ENCODE data around the gene LTBP4.

LTBP4 gene

GRCh38 chr19:40625406-40626120, 24.4 kb downstream of the LTBP4 start:
- peaks cover 63% of the 10 kb centered on the region for H3K36me3 ChIP-seq (ENCODE audit: insufficient read depth, low read length)

DNA sequence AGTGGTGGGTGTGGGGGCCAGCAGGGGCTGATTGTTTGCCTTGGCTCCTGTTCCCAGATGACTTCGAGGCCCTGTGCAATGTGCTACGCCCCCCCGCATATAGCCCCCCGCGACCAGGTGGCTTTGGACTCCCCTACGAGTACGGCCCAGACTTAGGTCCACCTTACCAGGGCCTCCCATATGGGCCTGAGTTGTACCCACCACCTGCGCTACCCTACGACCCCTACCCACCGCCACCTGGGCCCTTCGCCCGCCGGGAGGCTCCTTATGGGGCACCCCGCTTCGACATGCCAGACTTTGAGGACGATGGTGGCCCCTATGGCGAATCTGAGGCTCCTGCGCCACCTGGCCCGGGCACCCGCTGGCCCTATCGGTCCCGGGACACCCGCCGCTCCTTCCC, 25.7 kb downstream of the LTBP4 start:
- Histone ChIP-seq H3K9me3 (ENCODE audit: low read length) (no peaks in the 10 kb centered on the region), H2AFZ (ENCODE audit: low read depth, low read length) (no peak overlapping the region), H3K36me3 (ENCODE audit: insufficient read depth, low read length) (peaks cover 56% of the 10 kb centered on the region), H3K4me1 (ENCODE audit: insufficient read depth, low read length) (peaks cover 3% of the 10 kb centered on the region), H3K27me3 (ENCODE audit: insufficient read depth, low read length) (no peaks in the 10 kb centered on the region), H3K4me3 (ENCODE audit: low read length) (no peak overlapping the region)

More at GRCh38 chr19:40625406-40626120, 24.4 kb downstream of the LTBP4 start:
- Histone ChIP-seq H3K9me3 (ENCODE audit: low read length) (no peaks in the 10 kb centered on the region), H3K4me3 (ENCODE audit: low read length) (no peak overlapping the region), H3K27me3 (ENCODE audit: insufficient read depth, low read length) (no peaks in the 10 kb centered on the region), H2AFZ (ENCODE audit: low read depth, low read length) (no peak overlapping the region), H3K4me1 (ENCODE audit: insufficient read depth, low read length) (no peaks in the 10 kb centered on the region)

GRCh38 chr19:40627486-40628279, 26.5 kb downstream of the LTBP4 start:
- H3K36me3 ChIP-seq (ENCODE audit: insufficient read depth, low read length), result peaks cover 48% of the 10 kb centered on the region

DNA sequence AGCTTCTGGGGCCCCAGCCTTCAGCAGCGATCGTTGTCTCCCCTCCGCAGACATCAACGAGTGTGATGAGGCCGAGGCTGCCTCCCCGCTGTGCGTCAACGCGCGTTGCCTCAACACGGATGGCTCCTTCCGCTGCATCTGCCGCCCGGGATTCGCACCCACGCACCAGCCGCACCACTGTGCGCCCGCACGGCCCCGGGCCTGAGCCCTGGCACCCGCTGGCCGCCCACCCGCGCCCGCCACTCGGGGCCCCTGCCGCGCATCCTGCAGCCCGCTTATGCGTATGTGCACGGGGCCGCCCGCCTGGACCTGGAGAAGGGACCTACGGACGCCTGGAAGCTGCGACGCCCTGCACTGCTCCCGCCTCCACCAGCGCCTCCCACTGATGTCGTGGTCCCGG, 28.2 kb downstream of the LTBP4 start:
- Histone ChIP-seq H2AFZ (ENCODE audit: low read depth, low read length) (no peak overlapping the region), H3K36me3 (ENCODE audit: insufficient read depth, low read length) (peaks cover 34% of the 10 kb centered on the region), H3K4me1 (ENCODE audit: insufficient read depth, low read length) (peaks cover 11% of the 10 kb centered on the region), H3K4me3 (ENCODE audit: low read length) (no peak overlapping the region), H3K9me3 (ENCODE audit: low read length) (no peaks in the 10 kb centered on the region), H3K27me3 (ENCODE audit: insufficient read depth, low read length) (no peaks in the 10 kb centered on the region)

More at GRCh38 chr19:40627486-40628279, 26.5 kb downstream of the LTBP4 start:
- no peak overlapping the region for H2AFZ ChIP-seq (ENCODE audit: low read depth, low read length)
- H3K9me3 ChIP-seq (ENCODE audit: low read length), result no peaks in the 10 kb centered on the region
- no peak overlapping the region for H3K4me3 ChIP-seq (ENCODE audit: low read length)
- H3K4me1 ChIP-seq (ENCODE audit: insufficient read depth, low read length), result peaks cover 9% of the 10 kb centered on the region
- no peaks in the 10 kb centered on the region for H3K27me3 ChIP-seq (ENCODE audit: insufficient read depth, low read length)

GRCh38 chr19:40630571-40631160, 29.5 kb downstream of the LTBP4 start:
- no peaks in the 10 kb centered on the region for H3K27me3 ChIP-seq (ENCODE audit: insufficient read depth, low read length)
- H3K36me3 ChIP-seq (ENCODE audit: insufficient read depth, low read length), result peaks cover 26% of the 10 kb centered on the region
- H3K9me3 ChIP-seq (ENCODE audit: low read length), result no peaks in the 10 kb centered on the region
- H3K4me1 ChIP-seq (ENCODE audit: insufficient read depth, low read length), result peaks cover 11% of the 10 kb centered on the region
- no peak overlapping the region for H2AFZ ChIP-seq (ENCODE audit: low read depth, low read length)
- no peak overlapping the region for H3K4me3 ChIP-seq (ENCODE audit: low read length)

GRCh38 chr19:40632311-40633036, 31.3 kb downstream of the LTBP4 start:
- H2AFZ ChIP-seq (ENCODE audit: low read depth, low read length), result no peak overlapping the region
- H3K9me3 ChIP-seq (ENCODE audit: low read length), result no peaks in the 10 kb centered on the region
- peaks cover 11% of the 10 kb centered on the region for H3K4me1 ChIP-seq (ENCODE audit: insufficient read depth, low read length)
- H3K27me3 ChIP-seq (ENCODE audit: insufficient read depth, low read length), result no peaks in the 10 kb centered on the region
- peaks cover 17% of the 10 kb centered on the region for H3K36me3 ChIP-seq (ENCODE audit: insufficient read depth, low read length)
- no peak overlapping the region for H3K4me3 ChIP-seq (ENCODE audit: low read length)

- no peaks in the 10 kb centered on the region for H3K9me3 ChIP-seq (ENCODE audit: low read length)
- H3K27me3 ChIP-seq (ENCODE audit: insufficient read depth, low read length), result no peaks in the 10 kb centered on the region
- H3K36me3 ChIP-seq (ENCODE audit: insufficient read depth, low read length), result peaks cover 12% of the 10 kb centered on the region
- peaks cover 11% of the 10 kb centered on the region for H3K4me1 ChIP-seq (ENCODE audit: insufficient read depth, low read length)
- no peak overlapping the region for H3K4me3 ChIP-seq (ENCODE audit: low read length)
- H2AFZ ChIP-seq (ENCODE audit: low read depth, low read length), result no peak overlapping the region
Measured at GRCh38 chr19:40633207-40633606, 32.0 kb downstream of the LTBP4 start.

DNA sequence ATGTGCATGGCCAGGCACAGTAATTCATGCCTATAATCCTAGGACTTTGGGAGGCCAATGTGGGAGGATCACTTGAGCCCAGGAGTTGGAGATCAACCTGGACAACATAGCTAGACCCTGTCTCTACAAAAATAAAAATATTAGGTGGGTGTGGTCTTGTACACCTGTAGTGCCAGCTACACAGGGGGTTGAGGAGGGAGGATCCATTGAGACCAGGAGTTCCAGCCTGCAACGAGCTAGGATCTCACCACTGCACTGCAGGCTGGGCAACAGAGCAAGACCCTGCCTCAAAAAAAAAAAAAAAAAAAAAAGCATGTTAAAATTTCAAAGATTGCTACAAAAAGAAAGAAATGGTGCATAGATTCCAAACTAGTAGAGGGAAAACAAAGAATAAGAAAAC, 37.2 kb downstream of the LTBP4 start:
- Histone ChIP-seq H3K36me3 (ENCODE audit: insufficient read depth, low read length) (no peaks in the 10 kb centered on the region), H3K9me3 (ENCODE audit: low read length) (no peaks in the 10 kb centered on the region)

GRCh38 chr19:40639638-40639982, 38.4 kb downstream of the LTBP4 start:
- no peaks in the 10 kb centered on the region for H3K9me3 ChIP-seq (ENCODE audit: low read length)

More for the DNA sequence above, 37.2 kb downstream of the LTBP4 start:
- Histone ChIP-seq H3K27me3 (ENCODE audit: insufficient read depth, low read length) (no peaks in the 10 kb centered on the region), H3K4me1 (ENCODE audit: insufficient read depth, low read length) (peaks cover 2% of the 10 kb centered on the region), H2AFZ (ENCODE audit: low read depth, low read length) (no peak overlapping the region), H3K4me3 (ENCODE audit: low read length) (no peak overlapping the region)

GRCh38 chr19:40640744-40641143, 39.6 kb downstream of the LTBP4 start:
- Histone ChIP-seq H3K4me1 (ENCODE audit: insufficient read depth, low read length) (peaks cover 3% of the 10 kb centered on the region), H3K9me3 (ENCODE audit: low read length) (no peaks in the 10 kb centered on the region), H3K27me3 (ENCODE audit: insufficient read depth, low read length) (no peaks in the 10 kb centered on the region), H3K36me3 (ENCODE audit: insufficient read depth, low read length) (no peaks in the 10 kb centered on the region), H2AFZ (ENCODE audit: low read depth, low read length) (no peak overlapping the region), H3K4me3 (ENCODE audit: low read length) (no peak overlapping the region)

More at GRCh38 chr19:40639638-40639982, 38.4 kb downstream of the LTBP4 start:
- no peaks in the 10 kb centered on the region for H3K36me3 ChIP-seq (ENCODE audit: insufficient read depth, low read length)
- peaks cover 2% of the 10 kb centered on the region for H3K4me1 ChIP-seq (ENCODE audit: insufficient read depth, low read length)
- no peak overlapping the region for H2AFZ ChIP-seq (ENCODE audit: low read depth, low read length)
- no peak overlapping the region for H3K4me3 ChIP-seq (ENCODE audit: low read length)
- H3K27me3 ChIP-seq (ENCODE audit: insufficient read depth, low read length), result no peaks in the 10 kb centered on the region

- Histone ChIP-seq H3K4me3 (ENCODE audit: low read length) (no peak overlapping the region), H2AFZ (ENCODE audit: low read depth, low read length) (no peak overlapping the region), H3K9me3 (ENCODE audit: low read length) (no peaks in the 10 kb centered on the region), H3K36me3 (ENCODE audit: insufficient read depth, low read length) (no peaks in the 10 kb centered on the region), H3K4me1 (ENCODE audit: insufficient read depth, low read length) (peaks cover 7% of the 10 kb centered on the region), H3K27me3 (ENCODE audit: insufficient read depth, low read length) (no peaks in the 10 kb centered on the region)
Measured at GRCh38 chr19:40641281-40641680, 40.1 kb downstream of the LTBP4 start.

DNA sequence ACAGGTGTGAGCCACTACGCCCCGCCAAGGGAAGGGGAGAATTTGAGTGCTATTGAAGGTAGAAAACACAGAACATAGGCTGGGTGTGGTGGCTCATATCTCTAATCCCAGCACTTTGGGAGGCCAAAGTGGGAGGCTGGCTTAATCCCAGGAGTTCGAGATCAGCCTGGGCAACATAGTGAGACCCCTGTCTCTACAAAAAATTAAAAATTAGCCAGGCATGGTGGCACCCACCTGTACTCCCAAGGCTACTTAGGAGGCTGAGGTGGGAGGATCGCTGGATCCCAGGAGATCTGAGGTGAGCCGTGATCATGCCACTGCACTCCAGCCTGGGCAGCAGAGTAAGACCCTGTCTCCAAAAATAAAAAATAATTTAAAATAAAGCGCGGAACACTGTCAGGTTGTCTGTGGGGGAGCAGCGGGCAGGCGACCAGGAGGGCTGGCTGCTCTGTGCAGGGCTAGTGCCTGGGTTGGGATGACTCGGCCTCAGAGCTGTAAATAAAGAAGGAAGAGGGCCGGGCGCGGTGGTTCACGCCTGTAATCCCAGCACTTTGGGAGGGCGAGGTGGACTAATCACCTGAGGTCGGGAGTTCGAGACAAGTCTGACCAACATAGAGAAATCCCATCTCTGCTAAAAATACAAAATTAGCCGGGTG, 41.0 kb downstream of the LTBP4 start:
- Histone ChIP-seq H3K4me3 (ENCODE audit: low read length) (no peak overlapping the region), H3K4me1 (ENCODE audit: insufficient read depth, low read length) (peaks cover 7% of the 10 kb centered on the region), H2AFZ (ENCODE audit: low read depth, low read length) (no peak overlapping the region), H3K27me3 (ENCODE audit: insufficient read depth, low read length) (no peaks in the 10 kb centered on the region), H3K9me3 (ENCODE audit: low read length) (no peaks in the 10 kb centered on the region), H3K36me3 (ENCODE audit: insufficient read depth, low read length) (no peaks in the 10 kb centered on the region)
